H9 (cell line): ENCODE data around the gene MTSS2. TPM values are rescaled to one million over a fixed set of nuclear protein-coding genes. Genes with fewer than 3 reads are reported as not detected.

ENCODE experiments used
- DNase-seq: peaks from one replicate; pipeline ENCODE4 v3.0.0-alpha.2; 2017
- H2AFZ ChIP-seq: one replicate; pipeline ENCODE4 v1.6.1; 2013; ENCODE audit warnings: mild to moderate bottlenecking, low read length, control low read depth, moderate library complexity
- H2AK5ac ChIP-seq: 2 replicates; pipeline ENCODE4 v1.6.1; 2013; ENCODE audit warnings: low read length, control low read depth, mixed read lengths; ENCODE audit not compliant: insufficient read length
- H2BK120ac ChIP-seq: one replicate; pipeline ENCODE4 v1.6.1; 2013; ENCODE audit warnings: low read depth, mild to moderate bottlenecking, low read length, control low read depth, inconsistent platforms; ENCODE audit not compliant: poor library complexity, severe bottlenecking
- H2BK12ac ChIP-seq: 2 replicates; pipeline ENCODE4 v1.6.1; 2013; ENCODE audit warnings: low read length, control low read depth, mixed read lengths, low read depth; ENCODE audit not compliant: insufficient read length
- H2BK15ac ChIP-seq: 2 replicates; pipeline ENCODE4 v1.6.1; 2013; ENCODE audit warnings: low read depth, low read length, control low read depth
- H2BK20ac ChIP-seq: one replicate; pipeline ENCODE4 v1.6.1; 2013; ENCODE audit warnings: low read depth, mild to moderate bottlenecking, low read length, control low read depth, inconsistent platforms; ENCODE audit not compliant: poor library complexity, severe bottlenecking
- H2BK5ac ChIP-seq: 2 replicates; pipeline ENCODE4 v1.6.1; 2013; ENCODE audit warnings: low read length, control low read depth, mixed read lengths; ENCODE audit not compliant: insufficient read length
- H3K14ac ChIP-seq: 2 replicates; pipeline ENCODE4 v1.6.1; 2013; ENCODE audit warnings: low read length, control low read depth; ENCODE audit not compliant: insufficient read depth
- H3K18ac ChIP-seq: 2 replicates; pipeline ENCODE4 v1.6.1; 2013; ENCODE audit warnings: low read depth, mild to moderate bottlenecking, mixed read lengths, low read length, control low read depth; ENCODE audit not compliant: insufficient read length
- H3K23ac ChIP-seq: 2 replicates; pipeline ENCODE4 v1.6.1; 2013; ENCODE audit warnings: low read length, control low read depth, mixed read lengths, low read depth; ENCODE audit not compliant: insufficient read length
- H3K23me2 ChIP-seq: 2 replicates; pipeline ENCODE4 v1.6.1; 2013; ENCODE audit warnings: low read depth, mild to moderate bottlenecking, mixed read lengths, low read length, control low read depth; ENCODE audit not compliant: insufficient read length, poor library complexity, severe bottlenecking
- H3K27ac ChIP-seq: 2 replicates; pipeline ENCODE4 v1.5.1; 2013; ENCODE audit warnings: low read length, control low read depth, mixed read lengths, low read depth; ENCODE audit not compliant: insufficient read length
- H3K27me3 ChIP-seq: 2 replicates; pipeline ENCODE4 v1.6.1; 2013; ENCODE audit warnings: low read length, control low read depth, inconsistent platforms; ENCODE audit not compliant: insufficient read depth
- H3K4ac ChIP-seq: 2 replicates; pipeline ENCODE4 v1.6.1; 2013; ENCODE audit warnings: low read depth, mild to moderate bottlenecking, control low read depth, inconsistent platforms, low read length, moderate library complexity
- H3K4me1 ChIP-seq: 2 replicates; pipeline ENCODE4 v1.6.1; 2013; ENCODE audit warnings: low read length, control low read depth, inconsistent platforms; ENCODE audit not compliant: insufficient read depth
- H3K4me2 ChIP-seq: 2 replicates; pipeline ENCODE4 v1.6.1; 2013; ENCODE audit warnings: low read length, control low read depth, mixed read lengths; ENCODE audit not compliant: insufficient read length, insufficient read depth
- H3K56ac ChIP-seq: 2 replicates; pipeline ENCODE4 v1.6.1; 2013; ENCODE audit warnings: low read depth, mild to moderate bottlenecking, mixed read lengths, low read length, control low read depth; ENCODE audit not compliant: insufficient read length
- H3K79me1 ChIP-seq: 2 replicates; pipeline ENCODE4 v1.6.1; 2013; ENCODE audit warnings: low read depth, mild to moderate bottlenecking, moderate library complexity, low read length, control low read depth, inconsistent platforms; ENCODE audit not compliant: insufficient read depth, poor library complexity, severe bottlenecking
- H3K79me2 ChIP-seq: 2 replicates; pipeline ENCODE4 v1.6.1; 2013; ENCODE audit warnings: low read length, control low read depth, inconsistent platforms; ENCODE audit not compliant: insufficient read depth
- H3K9ac ChIP-seq: 2 replicates; pipeline ENCODE4 v1.6.1; 2013; ENCODE audit warnings: low read length, control low read depth, mixed read lengths; ENCODE audit not compliant: insufficient read length; ENCODE audit errors: extremely low read depth
- H3K9me3 ChIP-seq: one replicate; pipeline ENCODE4 v1.6.1; 2013; ENCODE audit warnings: low read depth, low read length, inconsistent platforms; ENCODE audit not compliant: control insufficient read depth
- H3T11ph ChIP-seq: one replicate; pipeline ENCODE4 v1.6.1; 2013; ENCODE audit warnings: mild to moderate bottlenecking, low read length, control low read depth, inconsistent platforms
- H4K20me1 ChIP-seq: one replicate; pipeline ENCODE4 v1.6.1; 2013; ENCODE audit not compliant: control insufficient read depth, insufficient read length, insufficient read depth
- H4K5ac ChIP-seq: 2 replicates; pipeline ENCODE4 v1.6.1; 2013; ENCODE audit warnings: low read depth, mild to moderate bottlenecking, mixed read lengths, low read length, control low read depth; ENCODE audit not compliant: insufficient read length
- H4K8ac ChIP-seq: replicated peaks from 2 replicates; pipeline ENCODE4 v1.6.1; 2013; ENCODE audit warnings: low read length, control low read depth, mixed read lengths, low read depth; ENCODE audit not compliant: insufficient read length
- H4K91ac ChIP-seq: 2 replicates; pipeline ENCODE4 v1.6.1; 2013; ENCODE audit warnings: low read depth, mild to moderate bottlenecking, moderate library complexity, mixed read lengths, low read length, control low read depth; ENCODE audit not compliant: insufficient read length
- H3K27ac Mint-ChIP-seq, 3 experiments: 2 replicates in 2 of 3; 3 replicates in 1 of 3; pipeline ENCODE4 v1.8.0; 2020 to 2021; ENCODE audit warnings: mixed read lengths in 3 of 3, mild to moderate bottlenecking in 1 of 3, moderate library complexity in 1 of 3
- H3K27me3 Mint-ChIP-seq: 2 replicates; pipeline ENCODE4 v1.8.0; 2021; ENCODE audit warnings: low read depth, mild to moderate bottlenecking, moderate library complexity, mixed read lengths
- H3K36me3 Mint-ChIP-seq, 3 experiments: 2 replicates in 2 of 3; 3 replicates in 1 of 3; pipeline ENCODE4 v1.8.0; 2020 to 2021; ENCODE audit warnings: low read depth in 3 of 3, mixed read lengths in 3 of 3; ENCODE audit not compliant: insufficient read depth in 1 of 3
- H3K4me1 Mint-ChIP-seq, 2 experiments: 2 replicates each; pipeline ENCODE4 v1.8.0; 2020; ENCODE audit warnings: mixed read lengths in 2 of 2
- H3K4me3 Mint-ChIP-seq, 2 experiments: 2 replicates in 1 of 2; 3 replicates in 1 of 2; pipeline ENCODE4 v1.8.0; 2020 to 2021; ENCODE audit warnings: mild to moderate bottlenecking in 2 of 2, mixed read lengths in 2 of 2, moderate library complexity in 1 of 2
- H3K9me3 Mint-ChIP-seq, 2 experiments: 2 replicates in 1 of 2; 3 replicates in 1 of 2; pipeline ENCODE4 v1.8.0; 2020; ENCODE audit warnings: mild to moderate bottlenecking in 2 of 2, mixed read lengths in 2 of 2, moderate library complexity in 1 of 2
- CTCF ChIP-seq: fragments of 200-600 bp; sonication (generic); conservative IDR thresholded peaks from 3 replicates; pipeline ENCODE4 v1.8.0; 2021; ENCODE audit warnings: antibody characterized with exemption, mild to moderate bottlenecking
- WGBS: extraction: QIAGEN DNeasy Blood & Tissue Kit; methylation state at CpG from one replicate; pipeline ENCODE4 v1.1.7; 2013; ENCODE audit warnings: missing lambda C conversion rate, low lambda C conversion rate, mixed read lengths; ENCODE audit not compliant: insufficient read length; ENCODE audit errors: extremely low coverage; 5-methylcytosine and 5-hydroxymethylcytosine counted together
- total RNA-seq: library from RNA; stranded (reverse); gene quantifications from 2 replicates; pipeline ENCODE4 v1.2.1, GENCODE V29; 2021

MTSS2 gene
- total RNA-seq, 1 experiment from 2014 or later = 41.0 TPM

- H2BK5ac ChIP-seq = no peak overlapping the region
- no peaks in the 10 kb centered on the region for H3K79me2 ChIP-seq
- no peak overlapping the region for H2BK20ac ChIP-seq
- H4K8ac ChIP-seq = no peak overlapping the region
- H3K23me2 ChIP-seq = peaks cover 7% of the 10 kb centered on the region
- no peak overlapping the region for H3K4ac ChIP-seq
- no peak overlapping the region for H3K23ac ChIP-seq
- no peak overlapping the region for H2BK15ac ChIP-seq
- no peak overlapping the region for H3K27ac ChIP-seq
- no peak overlapping the region for H2BK120ac ChIP-seq
- Mint-ChIP-seq H3K9me3 (no peaks in the 10 kb centered on the region; a peak in 1 of 5 replicates), H3K27ac (no peak overlapping the region), H3K4me1 (peaks cover 16 to 32% of the 10 kb centered on the region in 2 experiments), H3K27me3 (peaks cover 2% of the 10 kb centered on the region; the same call in 1 of the 2 replicates), H3K4me3 (no peak overlapping the region; a peak in 1 of 5 replicates), H3K36me3 (peaks cover 0 to 8% (median 4%) of the 10 kb centered on the region in 3 experiments; a peak in 5 of 7 replicates)
- no peak overlapping the region for H4K91ac ChIP-seq
- H3K27me3 ChIP-seq = no peaks in the 10 kb centered on the region
- no peak overlapping the region for H2AFZ ChIP-seq
- no peak overlapping the region for H3K14ac ChIP-seq
- H3K56ac ChIP-seq = no peak overlapping the region
- H3K9ac ChIP-seq = no peak overlapping the region
- no peak overlapping the region for H2BK12ac ChIP-seq
- no peaks in the 10 kb centered on the region for H3K9me3 ChIP-seq
- H3K4me1 ChIP-seq = 0 out of 2 replicates have a peak, but pooled peaks cover 4% of the 10 kb centered on the region
- H2AK5ac ChIP-seq = no peak overlapping the region
- DNase-seq = no peak
- H4K20me1 ChIP-seq = no peaks in the 10 kb centered on the region
- no peak overlapping the region for H3T11ph ChIP-seq
- no peak for TF ChIP-seq CTCF
- H4K5ac ChIP-seq = no peak overlapping the region
- no peak overlapping the region for H3K4me2 ChIP-seq
- no CpG with 5 or more reads among the region's 13 CpGs for WGBS
- no peak overlapping the region for H3K18ac ChIP-seq
- H3K79me1 ChIP-seq = no peaks in the 10 kb centered on the region
Measured at GRCh38 chr16:70683146-70683944, 2.5 kb downstream of the MTSS2 start.
